Heart right ventricle (tissue), 16 donors: Measurements from ENCODE around the gene ALS2. TPM values are rescaled to one million over a fixed set of nuclear protein-coding genes. Genes with fewer than 3 reads are reported as not detected.

Experiments used
- ATAC-seq, 8 donors: fragments of 200-7000 bp; cut with Tn5 transposase; one replicate each; pipeline ENCODE4 v1.9.1; 2020; ENCODE audit warnings: mild to moderate bottlenecking in 8 of 8, moderate library complexity in 8 of 8, moderate number of reproducible peaks in 1 of 8
- DNase-seq, 2 donors: peaks; one replicate each; pipeline ENCODE4 v3.0.0-alpha.2; 2020
- H3K27ac ChIP-seq, 10 donors: fragments of 200-600 bp; sonication (generic) in 2 of 10; one replicate each; pipeline versions ENCODE4 v1.5.0 to v1.8.0; 2020 to 2022; ENCODE audit warnings: mild to moderate bottlenecking in 3 of 10
- H3K27me3 ChIP-seq, 7 donors: fragments of 200-600 bp; one replicate each; pipeline ENCODE4 v1.8.0; 2021 to 2022; ENCODE audit warnings: mild to moderate bottlenecking in 2 of 7
- H3K36me3 ChIP-seq, 9 donors: fragments of 200-600 bp; sonication (generic) in 1 of 9; one replicate each; pipeline versions ENCODE4 v1.5.0 to v1.8.0; 2020 to 2022; ENCODE audit warnings: mild to moderate bottlenecking in 2 of 9
- H3K4me1 ChIP-seq, 9 donors: fragments of 200-600 bp; sonication (generic) in 1 of 9; one replicate each; pipeline versions ENCODE4 v1.5.0 to v1.8.0; 2020 to 2022; ENCODE audit warnings: mild to moderate bottlenecking in 4 of 9
- H3K4me3 ChIP-seq, 10 donors: fragments of 200-600 bp; sonication (generic) in 2 of 10; one replicate each; pipeline versions ENCODE4 v1.5.0 to v1.8.0; 2020 to 2022; ENCODE audit warnings: mild to moderate bottlenecking in 7 of 10, moderate library complexity in 2 of 10
- H3K9me3 ChIP-seq, 11 donors: fragments of 200-600 bp in 10 of 11; sonication (generic) in 2 of 11; one replicate each; pipeline versions ENCODE4 v1.5.0 to v1.8.0; 2013 to 2022; ENCODE audit warnings: mild to moderate bottlenecking in 2 of 11, control low read depth in 1 of 11, moderate library complexity in 1 of 11
- WGBS, 2 donors: extraction: QIAGEN DNeasy Blood & Tissue Kit; methylation state at CpG; one replicate each; pipeline ENCODE4 v1.1.7; 2013; ENCODE audit warnings: inconsistent platforms in 1 of 2; 5-methylcytosine and 5-hydroxymethylcytosine counted together
- intact Hi-C, 10 donors: fragments of 100-400 bp; cut with DNase I; formaldehyde crosslinking; loops; one replicate each; pipeline versions ENCODE4 v1.11.1 to v1.14.2; 2022
- polyA plus RNA-seq, 2 donors: library from polyadenylated mRNA; stranded (reverse); fragments of 200-250 nt; gene quantifications; one replicate each; pipeline ENCODE4 v1.2.3, GENCODE V29; 2013
- total RNA-seq, 10 donors: library from RNA; stranded (reverse); fragmentation: NEBNext Ultra II Directional in 3 of 10; extraction: Animal tissue kit (Norgen Biotek cat#: 25700) in 3 of 10; gene quantifications; one replicate each; pipeline versions ENCODE4 v1.2.1 to v1.2.4, GENCODE V29; 2021 to 2023
- TF ChIP-seq, protein P1 (sequence below), 9 donors: fragments of 200-600 bp; sonication (generic) in 2 of 9; IDR thresholded peaks; one replicate each; pipeline versions ENCODE4 v1.5.0 to v1.8.0; 2021 to 2022; ENCODE audit warnings: antibody characterized with exemption in 9 of 9, mild to moderate bottlenecking in 5 of 9, moderate library complexity in 1 of 9
- donor health status: Arrhythmogenic right ventricular cardiomyopathy.
- donor health status: ischemic (EF 13 %, LVEDD 7.1; RV severe dilation, severe dysfunction).
- donor health status: healthy with polysubstance abuse.
- donor health status: DM: no; HTN: yes; CAD: no.
- donor health status: DM: no; HTN: no; CAD: no.
- donor health status: ischemic (EF 25% LVEDD 6.9; RV normal size, moderate dysfunction).
- donor health status: ischemic (EF 25% LVEDD 5.7; RV mildly dilated, moderate dysfunction).
- donor health status: healthy.
- donor health status: DM: yes; HTN: yes; CAD: no.
- donor health status: Ischemic cardiomyopathy.
- donor health status: ischemic (EF 35%, LVEDD 5.7; RV mildly dilated, moderate dysfunction).
- donor health status: nonischemic (EF 11% LVEDD 7.7; RV severe dilation, severe dysfunction).
- donor health status: DM: yes; HTN: yes; CAD: no.
- donor health status: PGD.
- donor health status: ischemic (EF 29% LVEDD 5.4; RV normal size, mild dysfunction).
- donor health status: nonischemic (EF 23%, LVEDD 6.1; RV moderate dilation, normal function).

ALS2 gene
- total and polyA plus RNA-seq, 12 donors, result 7.8 to 49.3 (median 34.5) TPM

DNA sequence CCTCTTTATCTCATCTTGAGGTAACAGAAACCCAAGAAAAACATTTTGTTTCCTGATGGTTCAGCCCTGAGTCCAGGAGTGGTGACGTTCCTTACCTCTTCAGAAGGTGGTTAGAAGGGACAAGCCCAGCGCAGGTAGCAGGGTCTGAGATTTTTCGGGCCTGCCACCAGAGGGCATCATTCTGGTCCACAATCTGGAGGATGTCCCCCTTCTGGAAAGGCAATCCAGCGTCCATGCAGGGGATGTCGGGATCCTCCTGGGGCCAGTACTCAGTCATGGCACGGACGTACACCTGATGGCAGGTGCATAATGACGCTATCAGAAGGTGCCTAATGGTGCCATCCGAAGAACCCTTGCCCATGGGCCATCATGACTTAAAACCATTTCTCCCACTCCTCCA lies 100.0 kb downstream of the ALS2 start:
- WGBS, 2 donors, result 39 to 43% methylated on average over 9 of the region's 9 CpGs
- DNase-seq, result no peak
- no peak overlapping the region for H3K27ac ChIP-seq
- H3K9me3 ChIP-seq, result no peaks in the 10 kb centered on the region
- H3K27me3 ChIP-seq, result no peaks in the 10 kb centered on the region
- no peaks in the 10 kb centered on the region for H3K36me3 ChIP-seq
- ATAC-seq, result no peak
- H3K4me1 ChIP-seq, result no peaks in the 10 kb centered on the region
- intact Hi-C loops, result no loop called here
- TF ChIP-seq, protein P1, sequence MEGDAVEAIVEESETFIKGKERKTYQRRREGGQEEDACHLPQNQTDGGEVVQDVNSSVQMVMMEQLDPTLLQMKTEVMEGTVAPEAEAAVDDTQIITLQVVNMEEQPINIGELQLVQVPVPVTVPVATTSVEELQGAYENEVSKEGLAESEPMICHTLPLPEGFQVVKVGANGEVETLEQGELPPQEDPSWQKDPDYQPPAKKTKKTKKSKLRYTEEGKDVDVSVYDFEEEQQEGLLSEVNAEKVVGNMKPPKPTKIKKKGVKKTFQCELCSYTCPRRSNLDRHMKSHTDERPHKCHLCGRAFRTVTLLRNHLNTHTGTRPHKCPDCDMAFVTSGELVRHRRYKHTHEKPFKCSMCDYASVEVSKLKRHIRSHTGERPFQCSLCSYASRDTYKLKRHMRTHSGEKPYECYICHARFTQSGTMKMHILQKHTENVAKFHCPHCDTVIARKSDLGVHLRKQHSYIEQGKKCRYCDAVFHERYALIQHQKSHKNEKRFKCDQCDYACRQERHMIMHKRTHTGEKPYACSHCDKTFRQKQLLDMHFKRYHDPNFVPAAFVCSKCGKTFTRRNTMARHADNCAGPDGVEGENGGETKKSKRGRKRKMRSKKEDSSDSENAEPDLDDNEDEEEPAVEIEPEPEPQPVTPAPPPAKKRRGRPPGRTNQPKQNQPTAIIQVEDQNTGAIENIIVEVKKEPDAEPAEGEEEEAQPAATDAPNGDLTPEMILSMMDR (IDR thresholded peaks at IDR 0.05), result peak in 7 of 9 donors; percentile 18 to 48 (median 26)
- no peak overlapping the region for H3K4me3 ChIP-seq

DNA sequence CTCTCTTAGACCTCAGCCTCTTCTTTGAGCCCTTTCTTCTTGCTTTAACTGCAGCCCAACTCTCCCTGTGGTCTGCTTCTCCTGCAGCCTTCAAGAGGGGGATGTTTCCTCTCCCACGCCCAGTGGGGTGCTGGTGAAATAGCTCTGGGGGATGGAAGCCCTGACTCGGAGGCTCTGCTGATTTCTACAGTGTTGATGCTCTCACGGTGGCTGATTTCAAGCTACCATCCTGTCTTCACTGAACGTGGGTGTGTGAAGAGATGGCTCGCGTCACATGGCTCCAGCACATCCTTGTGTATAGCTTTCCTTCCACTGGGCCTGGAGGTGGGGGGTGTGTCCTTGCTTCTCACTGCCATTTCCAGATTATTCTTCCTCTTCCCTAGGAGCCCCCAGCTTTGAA lies 102.3 kb downstream of the ALS2 start:
- Histone ChIP-seq H3K36me3 (no peaks in the 10 kb centered on the region), H3K9me3 (no peaks in the 10 kb centered on the region), H3K4me1 (no peaks in the 10 kb centered on the region), H3K27me3 (no peaks in the 10 kb centered on the region), H3K27ac (no peak overlapping the region), H3K4me3 (no peak overlapping the region)
- TF ChIP-seq, protein P1 (IDR thresholded peaks at IDR 0.05), result no peak
- intact Hi-C loops, result no loop called here
- ATAC-seq, result no peak
- 60 to 66% methylated on average over 6 of the region's 6 CpGs for WGBS, 2 donors
- no peak for DNase-seq

DNA sequence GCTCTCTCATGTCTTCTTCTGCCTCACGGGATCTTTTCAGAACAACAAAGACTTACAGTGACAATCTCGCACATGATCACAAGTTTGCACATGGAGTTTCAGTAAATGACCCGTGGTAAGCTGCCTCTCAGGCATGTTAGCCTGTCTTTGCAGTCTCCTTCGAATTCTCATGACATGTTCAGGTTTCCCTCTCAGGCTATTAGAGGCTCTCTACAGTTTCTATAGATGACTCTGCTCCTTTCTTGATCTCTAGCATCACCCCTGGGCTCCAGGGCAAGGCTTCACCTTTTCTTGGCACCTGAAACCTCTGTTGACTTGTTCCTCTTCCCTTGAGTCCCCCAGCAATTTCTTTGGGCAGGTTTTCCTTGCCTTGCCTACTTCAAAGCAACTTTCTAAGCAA lies 105.3 kb downstream of the ALS2 start:
- no peaks in the 10 kb centered on the region for H3K27me3 ChIP-seq
- peaks cover 0 to 6% (median 0%) of the 10 kb centered on the region in 11 donors for H3K9me3 ChIP-seq
- intact Hi-C loops, result no loop called here
- TF ChIP-seq, protein P1 (IDR thresholded peaks at IDR 0.05), result no peak
- H3K4me3 ChIP-seq, result no peak overlapping the region
- ATAC-seq (no peak), DNase-seq (no peak)
- no peak overlapping the region for H3K27ac ChIP-seq
- no peaks in the 10 kb centered on the region for H3K4me1 ChIP-seq
- no peaks in the 10 kb centered on the region for H3K36me3 ChIP-seq
- WGBS, 2 donors, result 64 to 90% methylated on average over 4 of the region's 4 CpGs

DNA sequence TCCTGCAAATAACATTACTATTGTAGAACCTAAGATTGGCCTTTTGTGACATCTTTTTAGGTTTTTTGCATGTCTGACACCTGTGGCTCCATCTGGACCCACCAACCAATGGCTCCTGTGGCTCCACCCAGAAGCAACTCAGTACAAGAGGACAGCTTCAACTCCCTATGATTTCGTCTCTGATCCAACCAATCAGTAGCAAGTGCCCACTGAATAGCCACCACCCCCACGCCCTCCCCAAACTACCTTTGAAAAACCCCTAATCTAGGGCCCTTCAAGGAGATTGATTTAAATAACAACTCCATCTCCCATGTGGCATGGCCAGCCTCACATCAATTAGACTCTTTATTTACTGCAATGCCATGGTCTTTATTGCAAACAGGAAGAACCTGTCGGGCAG lies 105.9 kb downstream of the ALS2 start:
- Histone ChIP-seq H3K4me1 (no peaks in the 10 kb centered on the region), H3K27me3 (no peaks in the 10 kb centered on the region), H3K27ac (no peak overlapping the region), H3K4me3 (no peak overlapping the region), H3K9me3 (peaks cover 0 to 6% (median 0%) of the 10 kb centered on the region in 11 donors), H3K36me3 (no peaks in the 10 kb centered on the region)
- TF ChIP-seq, protein P1 (IDR thresholded peaks at IDR 0.05), result no peak
- WGBS, 2 donors, result 83 to 89% methylated on average over 3 of the region's 3 CpGs
- intact Hi-C loops, result no loop called here
- DNase-seq (no peak), ATAC-seq (no peak)
